Thymus (tissue), 11 donors: ENCODE data around the gene CYYR1. TPM values are rescaled to one million over a fixed set of nuclear protein-coding genes. Genes with fewer than 3 reads are reported as not detected.

Experiments used
- DNase-seq, 9 donors: peaks; one replicate each; pipeline ENCODE4 v3.0.0-alpha.2; 2013; ENCODE audit warnings: low spot score in 9 of 9, low read depth in 6 of 9, missing footprints in 1 of 9
- H3K27ac ChIP-seq, 2 donors: one replicate each; pipeline ENCODE4 v1.5.1; 2013; ENCODE audit warnings: control low read depth in 1 of 2, low read depth in 1 of 2, low read length in 1 of 2, mild to moderate bottlenecking in 1 of 2, moderate library complexity in 1 of 2
- H3K27me3 ChIP-seq, 2 donors: one replicate each; pipeline ENCODE4 v1.5.1; 2013; ENCODE audit warnings: low read length in 1 of 2; ENCODE audit not compliant: control insufficient read depth in 2 of 2, insufficient read depth in 1 of 2
- H3K36me3 ChIP-seq, 2 donors: one replicate each; pipeline ENCODE4 v1.5.1; 2013; ENCODE audit warnings: low read length in 1 of 2, mild to moderate bottlenecking in 1 of 2, moderate library complexity in 1 of 2; ENCODE audit not compliant: control insufficient read depth in 2 of 2, insufficient read depth in 2 of 2
- H3K4me1 ChIP-seq, 2 donors: one replicate each; pipeline ENCODE4 v1.5.1; 2013; ENCODE audit warnings: low read length in 2 of 2; ENCODE audit not compliant: control insufficient read depth in 2 of 2, insufficient read depth in 2 of 2
- H3K4me3 ChIP-seq, 2 donors: one replicate each; pipeline ENCODE4 v1.5.1; 2013; ENCODE audit warnings: low read length in 2 of 2, control low read depth in 1 of 2, mild to moderate bottlenecking in 1 of 2
- H3K9me3 ChIP-seq, 2 donors: one replicate each; pipeline ENCODE4 v1.5.1; 2013; ENCODE audit warnings: low read length in 1 of 2, mild to moderate bottlenecking in 1 of 2; ENCODE audit not compliant: control insufficient read depth in 2 of 2, insufficient read depth in 1 of 2
- WGBS: extraction: QIAGEN DNeasy Blood & Tissue Kit; methylation state at CpG from one replicate; pipeline ENCODE4 v1.1.7; 2013; 5-methylcytosine and 5-hydroxymethylcytosine counted together
- polyA plus RNA-seq: library from polyadenylated mRNA; stranded (reverse); fragments of 200-250 nt; gene quantifications from one replicate; pipeline ENCODE4 v1.2.3, GENCODE V29; 2013
- total RNA-seq: library from RNA; stranded (reverse); fragments of 120-200 nt; gene quantifications from one replicate; pipeline ENCODE4 v1.2.4, GENCODE V29; 2013
- donor health status: healthy.

Gene CYYR1
- total and polyA plus RNA-seq, 2 donors = 3.5 to 19.1 TPM

- no peak overlapping the region for H3K27ac ChIP-seq
Measured at GRCh38 chr21:26513212-26513611, 59.9 kb downstream of the CYYR1 start.

GRCh38 chr21:26512664-26513063 is 60.4 kb downstream of the CYYR1 start:
- DNase-seq = no peak
- H3K4me3 ChIP-seq = no peak overlapping the region

More at GRCh38 chr21:26513212-26513611, 59.9 kb downstream of the CYYR1 start:
- 94% methylated on average over 1 of the region's 1 CpG for WGBS
- Histone ChIP-seq H3K27me3 (no peaks in the 10 kb centered on the region), H3K4me1 (no peaks in the 10 kb centered on the region), H3K4me3 (no peak overlapping the region), H3K36me3 (no peaks in the 10 kb centered on the region), H3K9me3 (no peaks in the 10 kb centered on the region)
- no peak for DNase-seq

GRCh38 chr21:26508903-26509302 is 64.2 kb downstream of the CYYR1 start:
- Histone ChIP-seq H3K9me3 (no peaks in the 10 kb centered on the region), H3K27me3 (no peaks in the 10 kb centered on the region), H3K36me3 (no peaks in the 10 kb centered on the region), H3K27ac (no peak overlapping the region), H3K4me3 (no peak overlapping the region), H3K4me1 (no peaks in the 10 kb centered on the region)
- WGBS = 88% methylated on average over 2 of the region's 2 CpGs
- DNase-seq = no peak

More at GRCh38 chr21:26512664-26513063, 60.4 kb downstream of the CYYR1 start:
- Histone ChIP-seq H3K27ac (no peak overlapping the region), H3K9me3 (no peaks in the 10 kb centered on the region), H3K27me3 (no peaks in the 10 kb centered on the region), H3K4me1 (no peaks in the 10 kb centered on the region), H3K36me3 (no peaks in the 10 kb centered on the region)
- WGBS = 92% methylated on average over 5 of the region's 5 CpGs

GRCh38 chr21:26506956-26507355 is 66.1 kb downstream of the CYYR1 start:
- Histone ChIP-seq H3K4me1 (no peaks in the 10 kb centered on the region), H3K27me3 (no peaks in the 10 kb centered on the region), H3K27ac (no peak overlapping the region), H3K4me3 (no peak overlapping the region), H3K9me3 (no peaks in the 10 kb centered on the region), H3K36me3 (no peaks in the 10 kb centered on the region)
- WGBS = 95% methylated on average over 1 of the region's 1 CpG
- no peak for DNase-seq

- DNase-seq = no peak
- 99% methylated on average over 1 of the region's 1 CpG for WGBS
Measured at GRCh38 chr21:26505211-26505610, 67.9 kb downstream of the CYYR1 start.

GRCh38 chr21:26503414-26503813 is 69.7 kb downstream of the CYYR1 start:
- H3K9me3 ChIP-seq = no peaks in the 10 kb centered on the region
- no peak for DNase-seq
- H3K4me3 ChIP-seq = no peak overlapping the region
- no peak overlapping the region for H3K27ac ChIP-seq
- H3K36me3 ChIP-seq = no peaks in the 10 kb centered on the region
- H3K27me3 ChIP-seq = no peaks in the 10 kb centered on the region
- H3K4me1 ChIP-seq = no peaks in the 10 kb centered on the region
- WGBS = 72% methylated on average over 2 of the region's 2 CpGs

More at GRCh38 chr21:26505211-26505610, 67.9 kb downstream of the CYYR1 start:
- Histone ChIP-seq H3K9me3 (no peaks in the 10 kb centered on the region), H3K27ac (no peak overlapping the region), H3K27me3 (no peaks in the 10 kb centered on the region), H3K4me3 (no peak overlapping the region), H3K36me3 (no peaks in the 10 kb centered on the region), H3K4me1 (no peaks in the 10 kb centered on the region)

- H3K4me1 ChIP-seq = no peaks in the 10 kb centered on the region
- no peaks in the 10 kb centered on the region for H3K36me3 ChIP-seq
- DNase-seq = no peak
- H3K27ac ChIP-seq = no peak overlapping the region
- 97% methylated on average over 3 of the region's 3 CpGs for WGBS
- H3K4me3 ChIP-seq = no peak overlapping the region
- H3K9me3 ChIP-seq = no peaks in the 10 kb centered on the region
- H3K27me3 ChIP-seq = no peaks in the 10 kb centered on the region
Measured at GRCh38 chr21:26501495-26502021, 71.5 kb downstream of the CYYR1 start.

GRCh38 chr21:26499495-26499894 is 73.6 kb downstream of the CYYR1 start:
- H3K27ac ChIP-seq = no peak overlapping the region
- H3K4me3 ChIP-seq = no peak overlapping the region
- no peak for DNase-seq
- H3K4me1 ChIP-seq = no peaks in the 10 kb centered on the region
- H3K9me3 ChIP-seq = no peaks in the 10 kb centered on the region
- no peaks in the 10 kb centered on the region for H3K36me3 ChIP-seq
- H3K27me3 ChIP-seq = no peaks in the 10 kb centered on the region

- H3K9me3 ChIP-seq = no peaks in the 10 kb centered on the region
- no peaks in the 10 kb centered on the region for H3K27me3 ChIP-seq
- no peak overlapping the region for H3K27ac ChIP-seq
- no peaks in the 10 kb centered on the region for H3K4me1 ChIP-seq
- H3K4me3 ChIP-seq = no peak overlapping the region
- 94% methylated on average over 10 of the region's 10 CpGs for WGBS
- DNase-seq = no peak
- no peaks in the 10 kb centered on the region for H3K36me3 ChIP-seq
Measured at GRCh38 chr21:26495283-26495849, 77.7 kb downstream of the CYYR1 start.
